H1 (cell line): ENCODE data around the gene EME2.

ENCODE experiments used
- CBX8 ChIP-seq: fragments of 300-800, 300-1000 bp; sonication (generic); IDR thresholded peaks from 2 replicates; pipeline ENCODE4 v1.7.1; 2016; ENCODE audit warnings: low read depth, low read length, borderline replicate concordance
- CREB1 ChIP-seq: IDR thresholded peaks from 2 replicates; pipeline ENCODE4 v1.6.1; 2012; ENCODE audit warnings: inconsistent platforms
- POLR2A ChIP-seq, 2 experiments: IDR thresholded peaks; 1 replicate in 1 of 2; 2 replicates in 1 of 2; pipeline ENCODE4 v1.6.1; 2011; ENCODE audit warnings: low read depth in 2 of 2, low read length in 2 of 2, mild to moderate bottlenecking in 2 of 2; ENCODE audit errors: control extremely low read depth in 1 of 2
- TF ChIP-seq, protein P1 (sequence below), 3 experiments: IDR thresholded peaks; 1 replicate in 2 of 3; 2 replicates in 1 of 3; pipeline versions ENCODE4 v1.5.1 to v1.6.1; 2011; ENCODE audit warnings: low read length in 3 of 3, mild to moderate bottlenecking in 3 of 3, inconsistent platforms in 2 of 3, low read depth in 1 of 3, moderate library complexity in 1 of 3; ENCODE audit not compliant: insufficient read depth in 1 of 3; ENCODE audit errors: control extremely low read depth in 1 of 3
- TF ChIP-seq, protein P2 (sequence below): IDR thresholded peaks from 2 replicates; pipeline ENCODE4 v1.6.1; 2012; ENCODE audit warnings: low read length, inconsistent platforms

DNA sequence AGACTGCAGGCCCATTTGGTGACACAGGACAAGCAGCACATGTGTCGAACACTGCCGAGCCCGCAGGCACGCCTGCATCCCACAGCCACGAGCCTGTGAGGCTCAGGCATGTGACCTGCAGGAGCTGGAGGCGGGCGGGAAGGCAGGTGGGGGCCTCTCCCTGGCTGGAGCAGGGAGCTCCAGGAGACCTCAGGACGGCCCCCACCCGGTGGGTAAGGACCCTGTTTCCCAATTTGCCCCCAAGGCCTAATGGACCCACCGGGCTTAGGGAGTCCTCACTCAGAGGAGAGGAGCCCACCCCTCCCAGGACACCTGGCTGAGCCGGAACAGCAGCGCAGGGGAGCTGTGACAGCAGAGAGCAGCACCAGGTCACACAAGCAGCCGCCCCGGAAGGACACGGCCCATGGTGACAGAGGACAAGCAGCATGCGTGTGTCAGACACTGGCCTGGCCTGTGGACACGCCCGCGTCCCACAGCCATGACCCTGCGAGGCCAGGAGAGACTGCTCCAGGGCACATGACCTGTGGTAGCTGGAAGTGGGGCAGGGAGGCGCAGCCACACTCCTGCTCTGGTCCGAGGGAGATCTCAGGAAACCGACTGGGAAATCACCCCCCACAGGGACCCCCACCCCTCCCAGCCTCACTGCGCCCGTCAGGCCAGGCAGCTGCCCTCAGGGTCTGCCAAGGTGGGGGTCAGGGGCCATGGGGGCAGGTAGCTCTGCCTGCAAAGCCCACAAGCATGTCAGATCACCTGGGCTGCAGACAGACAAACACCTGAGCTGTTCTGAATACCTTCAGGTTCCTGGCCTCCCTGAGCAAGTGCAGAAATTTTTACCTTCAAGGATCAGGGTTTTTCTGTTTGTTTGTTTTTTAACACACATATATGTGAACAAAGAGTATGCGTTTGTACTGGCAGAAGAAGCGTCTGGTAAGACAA lies 7.4 kb downstream of the EME2 start:
- TF ChIP-seq, protein P1, sequence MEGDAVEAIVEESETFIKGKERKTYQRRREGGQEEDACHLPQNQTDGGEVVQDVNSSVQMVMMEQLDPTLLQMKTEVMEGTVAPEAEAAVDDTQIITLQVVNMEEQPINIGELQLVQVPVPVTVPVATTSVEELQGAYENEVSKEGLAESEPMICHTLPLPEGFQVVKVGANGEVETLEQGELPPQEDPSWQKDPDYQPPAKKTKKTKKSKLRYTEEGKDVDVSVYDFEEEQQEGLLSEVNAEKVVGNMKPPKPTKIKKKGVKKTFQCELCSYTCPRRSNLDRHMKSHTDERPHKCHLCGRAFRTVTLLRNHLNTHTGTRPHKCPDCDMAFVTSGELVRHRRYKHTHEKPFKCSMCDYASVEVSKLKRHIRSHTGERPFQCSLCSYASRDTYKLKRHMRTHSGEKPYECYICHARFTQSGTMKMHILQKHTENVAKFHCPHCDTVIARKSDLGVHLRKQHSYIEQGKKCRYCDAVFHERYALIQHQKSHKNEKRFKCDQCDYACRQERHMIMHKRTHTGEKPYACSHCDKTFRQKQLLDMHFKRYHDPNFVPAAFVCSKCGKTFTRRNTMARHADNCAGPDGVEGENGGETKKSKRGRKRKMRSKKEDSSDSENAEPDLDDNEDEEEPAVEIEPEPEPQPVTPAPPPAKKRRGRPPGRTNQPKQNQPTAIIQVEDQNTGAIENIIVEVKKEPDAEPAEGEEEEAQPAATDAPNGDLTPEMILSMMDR (IDR thresholded peaks at IDR 0.05; ENCODE audit: control extremely low read depth in 1 of 3, insufficient read depth in 1 of 3, low read depth in 1 of 3, low read length in 3 of 3), result no peak
- TF ChIP-seq, protein P2, sequence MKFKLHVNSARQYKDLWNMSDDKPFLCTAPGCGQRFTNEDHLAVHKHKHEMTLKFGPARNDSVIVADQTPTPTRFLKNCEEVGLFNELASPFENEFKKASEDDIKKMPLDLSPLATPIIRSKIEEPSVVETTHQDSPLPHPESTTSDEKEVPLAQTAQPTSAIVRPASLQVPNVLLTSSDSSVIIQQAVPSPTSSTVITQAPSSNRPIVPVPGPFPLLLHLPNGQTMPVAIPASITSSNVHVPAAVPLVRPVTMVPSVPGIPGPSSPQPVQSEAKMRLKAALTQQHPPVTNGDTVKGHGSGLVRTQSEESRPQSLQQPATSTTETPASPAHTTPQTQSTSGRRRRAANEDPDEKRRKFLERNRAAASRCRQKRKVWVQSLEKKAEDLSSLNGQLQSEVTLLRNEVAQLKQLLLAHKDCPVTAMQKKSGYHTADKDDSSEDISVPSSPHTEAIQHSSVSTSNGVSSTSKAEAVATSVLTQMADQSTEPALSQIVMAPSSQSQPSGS, result no peak
- TF ChIP-seq CREB1 (no peak), POLR2A (IDR thresholded peaks at IDR 0.05; ENCODE audit: control extremely low read depth in 1 of 2, low read depth in 2 of 2, low read length in 2 of 2) (0 out of 3 replicates have a peak, but pooled peaks of 1 of the 2 experiments have one; percentile 27), CBX8 (no peak)
